H1 (cell line): Measurements from ENCODE around the gene CCDC174. TPM values are rescaled to one million over a fixed set of nuclear protein-coding genes. Genes with fewer than 3 reads are reported as not detected.

ENCODE experiments used
- CTCF ChIA-PET: fragments of 300-600 bp; sonication (Branson Sonifier 250); formaldehyde crosslinking; loops from one replicate; lab custom pipeline; 2021; ENCODE audit not compliant: partially characterized antibody; lab: Charles Lee
- POLR2A ChIA-PET: fragments of 300-600 bp; sonication (Branson Sonifier 250); formaldehyde crosslinking; loops from one replicate; lab custom pipeline; 2021; ENCODE audit warnings: inconsistent platforms; ENCODE audit not compliant: partially characterized antibody; lab: Charles Lee
- DNase-seq, 2 experiments: peaks; one replicate each; pipeline versions ENCODE4 v3.0.0 to v3.0.0-alpha.2; 2010 to 2022; ENCODE audit warnings: low spot score in 2 of 2, low read depth in 1 of 2, mixed read lengths in 1 of 2
- FAIRE-seq: peaks from 2 replicates; lab custom pipeline; 2011; peaks lifted over from hg19 to GRCh38; lab: Jason Lieb, UNC
- H2AFZ ChIP-seq: 2 replicates; pipeline ENCODE4 v1.8.1; 2012; ENCODE audit warnings: low read length, inconsistent platforms
- H2AK5ac ChIP-seq: 2 replicates; pipeline ENCODE4 v1.6.1; 2013; ENCODE audit warnings: low read depth, low read length
- H2BK120ac ChIP-seq: replicated peaks from 2 replicates; pipeline ENCODE3; 2013; ENCODE audit warnings: low read depth, low read length, inconsistent platforms
- H2BK12ac ChIP-seq: 2 replicates; pipeline ENCODE4 v1.6.1; 2013; ENCODE audit warnings: low read depth, low read length
- H2BK15ac ChIP-seq: 2 replicates; pipeline ENCODE4 v1.6.1; 2013; ENCODE audit warnings: low read length
- H2BK20ac ChIP-seq: 2 replicates; pipeline ENCODE4 v1.6.1; 2013; ENCODE audit warnings: low read length
- H2BK5ac ChIP-seq: 2 replicates; pipeline ENCODE4 v1.6.1; 2013; ENCODE audit warnings: low read depth, low read length
- H3K14ac ChIP-seq: 2 replicates; pipeline ENCODE4 v1.6.1; 2013; ENCODE audit warnings: inconsistent platforms; ENCODE audit not compliant: insufficient read length
- H3K18ac ChIP-seq: 2 replicates; pipeline ENCODE4 v1.6.1; 2013; ENCODE audit warnings: low read length; ENCODE audit errors: extremely low read depth
- H3K23ac ChIP-seq: 2 replicates; pipeline ENCODE4 v1.6.1; 2013; ENCODE audit warnings: inconsistent platforms; ENCODE audit not compliant: insufficient read length
- H3K23me2 ChIP-seq: 2 replicates; pipeline ENCODE4 v1.6.1; 2013; ENCODE audit warnings: low read depth, low read length
- H3K27ac ChIP-seq: 2 replicates; pipeline ENCODE4 v1.6.1; 2011; ENCODE audit warnings: low read depth, low read length, inconsistent platforms
- H3K27me3 ChIP-seq, 4 experiments: replicated peaks in 1 of 4; 1 replicate in 1 of 4; 2 replicates in 3 of 4; pipeline versions ENCODE4 v1.6.1 to v1.8.1; 2011 to 2013; ENCODE audit warnings: low read length in 3 of 4, mild to moderate bottlenecking in 3 of 4, inconsistent platforms in 2 of 4, mixed read lengths in 2 of 4, moderate library complexity in 1 of 4; ENCODE audit not compliant: control insufficient read depth in 3 of 4, insufficient read depth in 3 of 4; ENCODE audit errors: extremely low read depth in 1 of 4
- H3K36me3 ChIP-seq, 4 experiments: 2 replicates each; pipeline versions ENCODE4 v1.6.1 to v1.8.1; 2011 to 2013; ENCODE audit warnings: mild to moderate bottlenecking in 4 of 4, low read length in 3 of 4, moderate library complexity in 2 of 4, control low read depth in 1 of 4, inconsistent platforms in 1 of 4; ENCODE audit not compliant: insufficient read depth in 4 of 4, control insufficient read depth in 2 of 4
- H3K4ac ChIP-seq: replicated peaks from 2 replicates; pipeline ENCODE3; 2013; ENCODE audit warnings: low read length, low read depth, mixed read lengths, inconsistent platforms; ENCODE audit not compliant: insufficient read length
- H3K4me1 ChIP-seq, 4 experiments: replicated peaks in 1 of 4; 1 replicate in 1 of 4; 2 replicates in 3 of 4; pipeline versions ENCODE4 v1.6.1 to v1.8.1; 2011 to 2013; ENCODE audit warnings: low read length in 3 of 4, inconsistent platforms in 2 of 4, mixed read lengths in 1 of 4; ENCODE audit not compliant: insufficient read depth in 4 of 4, control insufficient read depth in 3 of 4
- H3K4me2 ChIP-seq, 2 experiments: 2 replicates each; pipeline versions ENCODE4 v1.6.1 to v1.8.1; 2011 to 2013; ENCODE audit warnings: low read depth in 2 of 2, low read length in 2 of 2, control low read depth in 1 of 2, inconsistent platforms in 1 of 2, mild to moderate bottlenecking in 1 of 2; ENCODE audit not compliant: insufficient read depth in 1 of 2
- H3K4me3 ChIP-seq, 4 experiments: fragments of 200-600, 300-600 bp in 1 of 4; sonication (generic), shearing (Covaris generic), sonication (Bioruptor Twin) in 1 of 4; 2 replicates each; pipeline versions ENCODE4 v1.5.1 to v1.8.1; 2011 to 2016; ENCODE audit warnings: low read length in 4 of 4, low read depth in 3 of 4, control low read depth in 2 of 4, inconsistent platforms in 2 of 4, mild to moderate bottlenecking in 2 of 4, mixed read lengths in 1 of 4, moderate library complexity in 1 of 4; ENCODE audit not compliant: insufficient read depth in 2 of 4; ENCODE audit errors: extremely low read depth in 1 of 4
- H3K56ac ChIP-seq: replicated peaks from 2 replicates; pipeline ENCODE3; 2013; ENCODE audit warnings: low read depth, mild to moderate bottlenecking, mixed read lengths, low read length, inconsistent platforms; ENCODE audit not compliant: insufficient read length
- H3K79me1 ChIP-seq: 2 replicates; pipeline ENCODE4 v1.6.1; 2013; ENCODE audit warnings: low read depth, low read length, control low read depth
- H3K79me2 ChIP-seq, 2 experiments: 2 replicates each; pipeline versions ENCODE4 v1.6.1 to v1.8.1; 2012 to 2013; ENCODE audit warnings: low read length in 2 of 2, mild to moderate bottlenecking in 2 of 2, inconsistent platforms in 1 of 2; ENCODE audit not compliant: insufficient read depth in 2 of 2, control insufficient read depth in 1 of 2
- H3K9ac ChIP-seq, 4 experiments: replicated peaks in 1 of 4; 1 replicate in 1 of 4; 2 replicates in 3 of 4; pipeline versions ENCODE4 v1.6.1 to v1.8.1; 2011 to 2013; ENCODE audit warnings: low read depth in 3 of 4, low read length in 3 of 4, control low read depth in 2 of 4, mild to moderate bottlenecking in 2 of 4, moderate library complexity in 2 of 4, inconsistent platforms in 1 of 4; ENCODE audit errors: extremely low read depth in 1 of 4
- H3K9me3 ChIP-seq, 2 experiments: 2 replicates each; pipeline versions ENCODE4 v1.6.1 to v1.8.1; 2012 to 2013; ENCODE audit warnings: mild to moderate bottlenecking in 2 of 2, moderate library complexity in 2 of 2, control low read depth in 1 of 2, inconsistent platforms in 1 of 2, low read depth in 1 of 2, low read length in 1 of 2, mixed read lengths in 1 of 2; ENCODE audit not compliant: insufficient read depth in 2 of 2
- H4K20me1 ChIP-seq, 2 experiments: replicated peaks in 1 of 2; 2 replicates each; pipeline versions ENCODE3 to v1.8.1; 2011 to 2013; ENCODE audit warnings: inconsistent platforms in 2 of 2, low read length in 2 of 2, mild to moderate bottlenecking in 1 of 2; ENCODE audit not compliant: insufficient read depth in 2 of 2, control insufficient read depth in 1 of 2
- H4K5ac ChIP-seq: 2 replicates; pipeline ENCODE4 v1.6.1; 2013; ENCODE audit warnings: low read length, low read depth, mixed read lengths, inconsistent platforms; ENCODE audit not compliant: insufficient read length
- H4K8ac ChIP-seq: 2 replicates; pipeline ENCODE4 v1.8.0; 2013; ENCODE audit warnings: mild to moderate bottlenecking, moderate library complexity, low read length, inconsistent platforms; ENCODE audit not compliant: insufficient read depth; ENCODE audit errors: extremely low read depth
- H4K91ac ChIP-seq: replicated peaks from 2 replicates; pipeline ENCODE3; 2013; ENCODE audit warnings: low read length, mixed read lengths, inconsistent platforms; ENCODE audit not compliant: insufficient read length
- BACH1 ChIP-seq: IDR thresholded peaks from 2 replicates; pipeline ENCODE4 v1.6.1; 2012; ENCODE audit warnings: low read length, improper control_type of control experiment
- ZNF274 ChIP-seq: IDR thresholded peaks from 2 replicates; pipeline ENCODE4 v1.7.0; 2012; ENCODE audit warnings: low read length, borderline replicate concordance; ENCODE audit errors: extremely low read depth
- WGBS, 2 experiments: shearing (Covaris generic) in 1 of 2; methylation state at CpG; one replicate each; pipeline versions ENCODE4 v1.1.6 to v1.1.7; 2013 to 2015; ENCODE audit warnings: low lambda C conversion rate in 2 of 2, mixed read lengths in 2 of 2, inconsistent platforms in 1 of 2, low coverage in 1 of 2, missing lambda C conversion rate in 1 of 2; ENCODE audit not compliant: insufficient replicate concordance in 2 of 2, insufficient coverage in 1 of 2, insufficient read length in 1 of 2; ENCODE audit errors: extremely low coverage in 1 of 2, missing lambda C conversion rate in 1 of 2; 5-methylcytosine and 5-hydroxymethylcytosine counted together
- polyA plus RNA-seq, 7 experiments: library from polyadenylated mRNA; depleted of rRNA in 3 of 7; stranded (reverse) in 5 of 7; unstranded in 2 of 7; fragments of >200 nt in 5 of 7; fragments of 200-250 nt in 2 of 7; gene quantifications; 1 replicate in 5 of 7; 2 replicates in 1 of 7; 4 replicates in 1 of 7; pipeline versions ENCODE4 v1.2.1 to v1.2.3, GENCODE V29; 2011 to 2013; ENCODE audit warnings: missing spikeins in 2 of 7, mixed read lengths in 2 of 7
- total RNA-seq: library from RNA; stranded (reverse); fragmentation: NEBNext Ultra II Directional; extraction: Animal tissue kit (Norgen Biotek cat#: 25700); gene quantifications from 2 replicates; pipeline ENCODE4 v1.2.1, GENCODE V29; 2021

Gene CCDC174
- total and polyA plus RNA-seq, 2 of the 8 experiments (the other 6 are each of a cell fraction or from before 2014, with no cell fraction given) = 3.5 to 11.9 TPM

DNA sequence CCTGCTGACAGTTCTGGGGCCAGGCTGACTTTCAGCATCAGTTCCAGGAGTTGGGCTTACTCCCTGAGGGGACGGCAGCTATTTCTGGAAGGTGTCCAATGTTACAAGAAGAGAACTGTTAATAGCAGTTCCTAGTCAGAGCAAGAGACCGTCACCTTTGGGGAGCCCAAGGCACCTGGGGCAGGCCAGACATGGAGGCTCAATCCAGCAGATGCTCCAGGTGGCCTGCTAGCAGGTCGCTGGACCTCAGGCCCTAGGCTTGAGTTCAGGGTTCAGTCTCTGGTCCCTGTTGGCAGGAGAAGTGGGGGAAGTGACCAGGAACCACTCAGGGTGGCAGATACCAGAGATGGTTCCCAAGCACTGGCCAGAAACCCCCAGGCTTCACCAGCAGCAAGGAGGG lies 49.3 kb downstream of the CCDC174 start:
- H3K4me2 ChIP-seq = no peak overlapping the region
- H4K20me1 ChIP-seq = no peaks in the 10 kb centered on the region
- H2AFZ ChIP-seq = no peak overlapping the region
- no peaks in the 10 kb centered on the region for H3K36me3 ChIP-seq
- no peaks in the 10 kb centered on the region for H3K9me3 ChIP-seq
- no peak overlapping the region for H3K4me3 ChIP-seq
- H4K8ac ChIP-seq = no peak overlapping the region
- ChIA-PET CTCF (interaction anchor here (1.2 kb wide), 1 partner anchor 188 kb away, joined by 3 read pairs; no protein-coding TSS in a partner anchor), POLR2A (no interaction called here)
- no peak overlapping the region for H2BK15ac ChIP-seq
- no peaks in the 10 kb centered on the region for H3K4me1 ChIP-seq
- H3K27ac ChIP-seq = no peak overlapping the region
- H3K79me2 ChIP-seq = no peaks in the 10 kb centered on the region
- H3K9ac ChIP-seq = no peak overlapping the region
- H3K27me3 ChIP-seq = no peaks in the 10 kb centered on the region
- FAIRE-seq = no peak
- no peak overlapping the region for H3K14ac ChIP-seq
- no peaks in the 10 kb centered on the region for H3K79me1 ChIP-seq
- no peaks in the 10 kb centered on the region for H3K23me2 ChIP-seq
- H3K23ac ChIP-seq = no peak overlapping the region
- DNase-seq = no peak
- no peak overlapping the region for H2BK12ac ChIP-seq
- no peak overlapping the region for H2BK20ac ChIP-seq
- no peak overlapping the region for H3K18ac ChIP-seq
- no peak overlapping the region for H2BK5ac ChIP-seq
- H3K56ac ChIP-seq = no peak overlapping the region
- no peak overlapping the region for H2BK120ac ChIP-seq
- H2AK5ac ChIP-seq = no peak overlapping the region
- TF ChIP-seq BACH1 (no peak), ZNF274 (no peak)
- WGBS, 2 experiments = 79% methylated on average over 3 of the region's 3 CpGs; no CpG with 5 or more reads in 1 of the 2 experiments
- no peak overlapping the region for H3K4ac ChIP-seq
- H4K5ac ChIP-seq = no peak overlapping the region
- no peak overlapping the region for H4K91ac ChIP-seq
